Stimulated activated CD8-positive, alpha-beta memory T cell treated with anti-CD3 and anti-CD28 coated beads, Interleukin-12 subunit alpha, Interleukin-12 subunit beta, amount 100 ng/mL, for 1 hour (primary cell): Measurements from ENCODE around the gene HMGCS2.

Experiments
- DNase-seq: peaks from one replicate; pipeline ENCODE4 v3.0.0-alpha.2; 2020; ENCODE audit warnings: low read depth

Gene HMGCS2

GRCh38 chr1:119768778-119769177, at the start of gene HMGCS2:
Gene HMGCS2, minus strand, starts transcription at chr1:119768905. Its CDS starts 61 bp downstream, at chr1:119768844.
- no peak for DNase-seq

- DNase-seq, result no peak
Measured at GRCh38 chr1:119818181-119818580, 49.5 kb upstream of the HMGCS2 start.

- no peak for DNase-seq
Measured at GRCh38 chr1:119816407-119816806, 47.7 kb upstream of the HMGCS2 start.

GRCh38 chr1:119815928-119816327, 47.2 kb upstream of the HMGCS2 start:
- no peak for DNase-seq

- no peak for DNase-seq
Measured at GRCh38 chr1:119815361-119815760, 46.7 kb upstream of the HMGCS2 start.

GRCh38 chr1:119814288-119814687, 45.6 kb upstream of the HMGCS2 start:
- no peak for DNase-seq

- DNase-seq, result no peak
Measured at GRCh38 chr1:119811985-119812557, 43.4 kb upstream of the HMGCS2 start.

GRCh38 chr1:119811387-119811786, 42.7 kb upstream of the HMGCS2 start, which contains the start of gene REG4:
Gene REG4, minus strand, starts transcription at chr1:119811460. Its CDS starts 2,691 bp downstream, at chr1:119808769.
- DNase-seq, result no peak

- peak; percentile 50 for DNase-seq
Measured at GRCh38 chr1:119808972-119809550, 40.4 kb upstream of the HMGCS2 start.

GRCh38 chr1:119808491-119808890, 39.8 kb upstream of the HMGCS2 start:
- no peak for DNase-seq

- no peak for DNase-seq
Measured at GRCh38 chr1:119806489-119806888, 37.8 kb upstream of the HMGCS2 start.

GRCh38 chr1:119805746-119806145, 37.0 kb upstream of the HMGCS2 start:
- DNase-seq, result no peak

- DNase-seq, result no peak
Measured at GRCh38 chr1:119805247-119805646, 36.5 kb upstream of the HMGCS2 start.

- peak; percentile 2 for DNase-seq
Measured at GRCh38 chr1:119799599-119800177, 31.0 kb upstream of the HMGCS2 start.

GRCh38 chr1:119799003-119799402, 30.3 kb upstream of the HMGCS2 start:
- no peak for DNase-seq

- DNase-seq, result no peak
Measured at GRCh38 chr1:119797606-119798005, 28.9 kb upstream of the HMGCS2 start.

- no peak for DNase-seq
Measured at GRCh38 chr1:119797162-119797561, 28.5 kb upstream of the HMGCS2 start.

- no peak for DNase-seq
Measured at GRCh38 chr1:119795261-119796200, 26.8 kb upstream of the HMGCS2 start.

GRCh38 chr1:119794876-119795240, 26.2 kb upstream of the HMGCS2 start:
- no peak for DNase-seq

GRCh38 chr1:119794230-119794875, 25.6 kb upstream of the HMGCS2 start:
- DNase-seq, result no peak

- no peak for DNase-seq
Measured at GRCh38 chr1:119791377-119791776, 22.7 kb upstream of the HMGCS2 start.
